ENCODE measurements around the gene ELOVL2.

The ELOVL2 gene

GRCh38 chr6:10977231-10977968, 66.7 kb downstream of the ELOVL2 start:
- DNase-seq: no peak

- no peak for DNase-seq
These were observed 67.5 kb downstream of the ELOVL2 start for GRCh38 chr6:10976571-10976970.

DNA sequence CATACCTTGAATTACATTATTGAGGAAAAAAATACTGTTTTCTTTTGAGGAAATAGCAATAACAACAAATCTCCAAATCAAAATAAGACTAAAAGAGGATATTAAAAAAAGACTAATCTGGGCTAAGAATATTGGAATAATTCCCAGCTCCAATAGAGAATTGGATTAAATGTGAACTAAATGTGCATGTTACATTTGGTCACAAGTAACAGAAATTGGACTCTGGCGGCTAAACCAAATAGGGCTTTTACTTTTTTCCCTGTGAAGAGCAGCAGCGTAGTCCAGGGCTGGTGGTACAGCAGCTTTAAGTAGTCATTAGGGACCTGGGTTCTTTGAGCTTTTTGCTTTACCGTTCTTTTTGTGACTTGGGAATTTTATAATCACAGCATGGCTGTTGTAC, 71.9 kb downstream of the ELOVL2 start:
- no peak for DNase-seq

DNA sequence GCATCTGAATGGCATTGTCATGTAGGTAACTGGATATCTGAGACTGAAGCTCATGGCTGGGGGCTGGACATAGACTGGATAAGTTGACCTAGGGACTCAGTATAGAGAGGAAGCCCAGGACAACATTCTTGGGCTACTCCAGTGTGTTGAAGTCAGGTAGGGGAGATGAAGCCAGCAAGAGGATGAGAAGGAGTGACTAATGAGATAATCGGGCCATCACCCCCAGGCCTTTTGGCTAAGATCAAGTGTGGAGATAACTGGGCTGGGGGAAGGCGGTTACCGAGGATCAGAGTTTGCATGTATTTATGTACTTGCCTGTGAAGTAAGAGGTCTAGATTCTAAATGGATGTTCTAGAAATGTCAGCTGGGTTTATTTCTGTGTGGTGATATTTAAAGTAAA, 73.4 kb downstream of the ELOVL2 start:
- DNase-seq: no peak

- peak; percentile 36 for DNase-seq
These were observed 75.3 kb downstream of the ELOVL2 start for GRCh38 chr6:10968776-10969175.

- DNase-seq: no peak
These were observed 79.4 kb downstream of the ELOVL2 start for GRCh38 chr6:10964684-10965083.

GRCh38 chr6:10963113-10963512, 81.0 kb downstream of the ELOVL2 start:
- no peak for DNase-seq

DNA sequence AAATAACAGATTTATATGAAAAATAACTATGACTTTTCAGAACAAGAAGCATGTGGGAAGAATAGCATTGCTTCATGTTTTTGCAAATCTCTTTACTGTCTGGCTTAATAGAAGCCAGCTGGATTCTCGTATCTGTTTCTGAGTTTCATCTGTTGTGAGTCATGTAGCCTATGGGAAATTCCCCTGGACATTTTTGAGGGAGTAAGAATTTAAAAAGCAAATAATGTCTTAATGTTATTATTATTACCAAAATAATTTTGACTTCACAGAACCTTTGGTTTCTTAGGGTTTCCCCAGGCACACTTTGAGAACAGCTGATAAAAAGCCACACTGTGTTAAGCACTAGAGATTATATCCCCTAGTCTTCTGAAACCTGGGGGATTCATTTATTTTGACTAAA, 81.4 kb downstream of the ELOVL2 start:
- DNase-seq: peak; percentile 80

GRCh38 chr6:10961837-10962236, 82.3 kb downstream of the ELOVL2 start:
- no peak for DNase-seq

GRCh38 chr6:10960171-10960570, 83.9 kb downstream of the ELOVL2 start:
- DNase-seq: no peak

- DNase-seq: no peak
These were observed 86.7 kb downstream of the ELOVL2 start for GRCh38 chr6:10957414-10957886.

- DNase-seq: no peak
These were observed 87.3 kb downstream of the ELOVL2 start for GRCh38 chr6:10956776-10957175.

GRCh38 chr6:10954590-10955010, 89.5 kb downstream of the ELOVL2 start:
- DNase-seq: peak; percentile 65

GRCh38 chr6:10951675-10952282, 92.3 kb downstream of the ELOVL2 start:
- peak; percentile 7 for DNase-seq

DNA sequence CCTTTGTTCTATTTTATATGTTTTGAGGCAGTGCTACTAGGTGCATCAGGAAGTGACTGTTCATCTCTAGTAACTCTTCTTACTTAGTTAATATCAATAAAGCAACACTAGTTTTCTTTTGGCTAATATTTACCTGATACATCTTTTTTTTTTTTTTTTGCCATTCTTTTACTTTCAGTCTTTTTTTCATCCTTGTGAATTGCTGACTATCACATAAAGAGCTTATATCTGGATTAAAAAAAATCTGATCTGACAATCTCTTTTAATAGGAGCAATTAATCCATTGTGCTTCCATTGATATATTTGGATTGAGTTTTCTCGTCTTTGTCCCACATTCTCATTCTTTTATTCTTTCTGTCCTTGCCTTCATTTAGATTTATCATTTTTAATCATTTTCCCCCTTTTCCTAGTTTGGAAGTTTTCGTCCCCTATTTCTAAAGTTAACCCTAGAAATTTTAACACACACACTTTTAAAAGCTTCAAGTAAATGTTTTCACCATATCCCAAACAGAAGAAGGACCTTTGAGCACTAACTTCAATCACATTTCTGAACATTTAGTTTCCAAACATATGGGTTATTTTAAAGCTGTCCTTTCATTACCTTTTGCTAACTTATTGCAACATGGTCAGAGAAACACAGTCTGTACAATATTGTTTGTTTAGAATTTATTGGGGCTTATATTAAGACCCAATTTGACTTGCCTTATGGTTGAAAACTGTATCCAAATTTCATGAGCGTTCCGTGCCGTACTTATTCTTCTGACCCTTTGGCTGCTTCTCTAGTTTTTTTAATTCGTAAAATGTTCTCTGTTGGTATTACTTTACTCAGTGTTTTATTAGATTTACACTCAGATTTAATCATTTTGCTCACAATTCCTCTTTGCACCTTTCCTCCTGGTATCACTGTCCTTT, 94.3 kb downstream of the ELOVL2 start:
- DNase-seq: no peak

DNA sequence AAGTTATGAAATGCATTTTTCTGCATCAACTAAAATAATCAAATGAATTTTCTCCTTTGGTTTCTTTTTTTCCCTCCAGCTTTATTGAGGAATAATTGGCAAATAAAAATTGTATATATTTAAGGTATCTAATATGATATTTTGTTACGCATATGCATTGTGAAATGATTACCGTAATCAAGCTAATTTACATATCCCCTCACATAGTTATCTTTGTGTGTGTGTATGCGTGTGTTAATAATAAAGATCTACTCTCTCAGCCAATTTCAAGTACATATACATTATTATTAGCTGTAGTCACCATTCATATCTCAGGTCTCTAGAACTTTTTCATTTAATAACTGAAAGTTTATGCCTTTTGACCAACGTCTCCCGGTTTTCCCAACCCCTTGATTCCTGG, 96.1 kb downstream of the ELOVL2 start:
- no peak for DNase-seq

DNA sequence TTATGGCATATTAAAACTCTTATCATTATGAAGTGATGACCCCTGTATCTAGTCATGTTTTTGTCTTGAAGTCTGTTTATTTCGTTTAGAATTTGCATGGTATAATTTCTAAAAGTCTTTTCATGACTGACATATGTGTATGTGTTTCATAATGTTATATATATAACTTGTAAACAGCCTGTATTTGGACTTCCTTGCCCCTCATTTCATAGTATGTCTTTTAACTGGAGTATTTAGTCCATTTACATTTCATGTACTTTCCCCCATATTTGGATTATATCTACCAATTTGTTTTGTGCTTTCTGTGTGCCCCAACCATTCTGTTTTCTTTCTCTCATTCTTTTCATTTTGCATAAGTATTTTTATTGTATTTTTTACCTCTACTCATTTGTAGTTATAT, 98.3 kb downstream of the ELOVL2 start:
- DNase-seq: no peak

DNA sequence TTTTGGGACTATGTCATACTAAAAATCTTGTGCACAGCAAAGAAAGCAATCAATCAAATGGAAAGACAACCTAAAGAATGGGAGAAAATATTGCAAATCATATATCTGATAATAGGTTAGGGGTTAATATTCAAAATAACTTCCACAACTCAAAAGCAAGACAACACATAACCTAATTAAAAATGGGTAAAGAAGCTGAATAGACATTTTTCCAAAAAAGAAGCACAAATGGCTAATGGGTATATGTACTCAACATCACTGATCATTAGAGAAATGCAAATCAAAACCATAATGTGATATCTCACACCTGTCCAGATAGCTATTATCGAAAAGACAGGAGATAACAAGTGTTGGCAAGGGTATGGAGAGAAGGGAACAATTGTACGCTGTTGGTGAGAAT, 104.3 kb downstream of the ELOVL2 start:
- DNase-seq: no peak

GRCh38 chr6:10933126-10933525, 111.0 kb downstream of the ELOVL2 start:
- no peak for DNase-seq

Measured in amniotic stem cell (primary cell).